Activated T-cell treated with anti-CD3 and anti-CD28 coated beads, Interleukin-2, amount 50 U/mL, for 4 hours (primary cell): ENCODE measurements around the gene SSH3. TPM values are rescaled to one million over a fixed set of nuclear protein-coding genes. Genes with fewer than 3 reads are reported as not detected.

ENCODE experiments used
- ATAC-seq, 2 donors: fragments of 200-7000 bp; cut with Tn5 transposase; one replicate each; pipeline ENCODE4 v1.10.0; 2021
- DNase-seq: peaks from one replicate; pipeline ENCODE4 v3.0.0-alpha.2; 2020
- H3K27me3 Mint-ChIP-seq: one replicate; pipeline ENCODE4 v1.8.0; 2021; ENCODE audit warnings: low read depth, mixed read lengths
- H3K36me3 Mint-ChIP-seq: one replicate; pipeline ENCODE4 v1.8.0; 2022; ENCODE audit warnings: mixed read lengths; ENCODE audit not compliant: insufficient read depth
- H3K4me1 Mint-ChIP-seq: one replicate; pipeline ENCODE4 v1.8.0; 2021; ENCODE audit warnings: low read depth, mixed read lengths
- H3K4me3 Mint-ChIP-seq: one replicate; pipeline ENCODE4 v1.8.0; 2021; ENCODE audit warnings: mild to moderate bottlenecking, moderate library complexity, mixed read lengths
- H3K9me3 Mint-ChIP-seq: one replicate; pipeline ENCODE4 v1.8.0; 2021; ENCODE audit warnings: mixed read lengths
- total RNA-seq, 3 donors: library from RNA; stranded (reverse); gene quantifications; one replicate each; pipeline ENCODE4 v1.2.1, GENCODE V29; 2021

Gene SSH3
- total RNA-seq, 3 donors from 2014 or later: 4.8 to 7.2 (median 6.6) TPM

DNA sequence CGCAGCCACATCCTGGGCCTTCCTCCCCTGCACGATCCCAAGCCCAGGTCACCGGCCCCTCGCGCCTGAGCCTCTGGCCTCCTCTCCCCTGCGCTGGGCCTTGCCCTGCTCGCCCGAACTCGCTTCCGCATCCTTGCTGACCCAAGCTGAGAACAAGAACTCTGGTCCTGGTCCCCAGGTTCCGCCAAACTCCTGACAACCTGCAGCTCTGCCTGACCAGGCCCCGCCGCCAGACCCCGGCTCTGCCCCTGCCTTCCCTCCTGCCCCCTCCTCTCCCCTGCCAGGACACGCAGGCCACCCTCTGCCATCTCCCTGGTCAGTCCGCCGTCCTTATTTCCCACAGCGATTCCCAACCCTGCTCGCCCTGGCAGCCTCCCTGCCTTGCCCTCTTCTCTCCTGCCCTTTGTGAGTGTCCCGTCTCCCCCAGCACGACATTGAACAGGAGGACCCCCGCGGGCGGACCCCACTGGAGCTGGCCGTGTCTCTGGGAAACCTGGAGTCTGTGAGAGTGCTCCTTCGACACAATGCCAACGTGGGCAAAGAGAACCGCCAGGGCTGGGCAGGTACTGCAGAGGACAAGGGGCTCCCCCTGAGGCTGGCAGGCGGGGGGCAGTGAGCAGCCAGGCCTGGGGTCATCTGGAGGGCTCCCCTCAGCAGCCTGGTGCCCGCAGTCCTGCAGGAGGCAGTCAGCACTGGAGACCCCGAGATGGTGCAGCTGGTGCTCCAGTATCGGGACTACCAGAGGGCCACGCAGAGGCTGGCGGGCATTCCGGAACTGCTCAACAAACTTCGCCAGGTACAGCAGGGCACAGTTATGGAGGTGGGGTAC lies 13.5 kb upstream of the SSH3 start:
- Mint-ChIP-seq H3K27me3 (no peaks in the 10 kb centered on the region), H3K9me3 (no peaks in the 10 kb centered on the region), H3K36me3 (peaks cover 12% of the 10 kb centered on the region), H3K4me1 (peaks cover 63% of the 10 kb centered on the region), H3K4me3 (peak overlapping the region; percentile 90)
- ATAC-seq (no peak), DNase-seq (no peak)

DNA sequence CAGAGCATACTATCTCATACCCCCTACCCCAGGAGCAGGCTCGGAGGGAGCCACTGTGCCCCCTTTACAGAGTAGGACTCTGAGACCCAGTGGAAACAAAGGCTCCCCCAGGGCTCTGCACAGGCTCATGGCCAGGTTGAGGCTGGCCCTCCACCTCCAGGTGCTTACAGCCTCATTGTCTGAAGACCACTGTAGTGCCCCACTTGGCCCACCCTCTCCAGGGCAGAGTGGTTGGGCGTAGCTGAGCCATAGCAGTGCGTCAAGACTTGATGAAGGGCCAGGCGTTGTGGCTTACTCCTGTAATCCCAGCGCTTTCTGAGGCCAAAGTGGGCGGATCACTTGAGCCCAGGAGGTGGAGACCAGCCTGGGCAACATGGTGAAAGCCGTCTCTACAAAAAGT lies 12.5 kb upstream of the SSH3 start:
- no peak for ATAC-seq
- Mint-ChIP-seq H3K36me3 (peaks cover 16% of the 10 kb centered on the region), H3K4me3 (peak overlapping the region; percentile 90), H3K27me3 (no peaks in the 10 kb centered on the region), H3K4me1 (peaks cover 61% of the 10 kb centered on the region), H3K9me3 (no peaks in the 10 kb centered on the region)
- no peak for DNase-seq

DNA sequence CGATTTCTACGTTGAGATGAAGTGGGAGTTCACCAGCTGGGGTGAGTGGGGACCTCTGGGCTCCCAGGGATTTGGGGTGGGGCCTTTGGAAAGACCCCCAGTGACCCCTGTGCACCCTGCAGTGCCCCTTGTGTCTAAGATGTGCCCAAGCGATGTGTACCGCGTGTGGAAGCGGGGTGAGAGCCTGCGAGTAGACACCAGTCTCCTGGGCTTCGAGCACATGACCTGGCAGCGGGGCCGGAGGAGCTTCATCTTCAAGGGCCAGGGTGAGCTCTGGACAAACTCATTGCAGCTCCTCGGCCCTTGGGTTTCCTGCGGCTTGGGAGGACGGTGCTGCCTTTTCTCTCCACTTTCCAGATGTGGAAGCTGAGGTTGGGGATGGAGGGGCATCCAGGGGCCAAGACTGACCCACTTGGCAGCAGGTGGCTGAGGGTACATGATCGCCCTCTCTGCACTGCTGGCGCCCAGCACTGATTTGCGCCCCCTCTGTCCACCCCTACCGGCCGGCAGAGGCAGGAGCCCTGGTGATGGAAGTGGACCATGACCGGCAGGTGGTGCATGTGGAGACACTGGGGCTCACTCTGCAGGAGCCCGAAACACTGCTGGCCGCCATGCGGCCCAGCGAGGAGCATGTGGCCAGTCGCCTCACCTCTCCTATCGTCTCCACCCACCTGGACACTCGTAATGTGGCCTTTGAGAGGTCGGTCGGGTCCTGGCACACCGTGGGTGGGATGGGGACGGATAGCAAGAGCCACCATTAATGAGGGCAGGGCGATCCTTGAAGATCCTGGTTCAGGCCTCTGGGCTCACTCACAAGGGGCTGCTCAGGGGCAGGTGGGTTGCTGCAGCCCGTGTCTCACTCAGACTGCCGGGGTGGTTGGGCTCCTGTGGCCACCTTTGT lies 11.6 kb upstream of the SSH3 start:
- H3K4me3 Mint-ChIP-seq: no peak overlapping the region
- no peaks in the 10 kb centered on the region for H3K27me3 Mint-ChIP-seq
- peaks cover 8% of the 10 kb centered on the region for H3K9me3 Mint-ChIP-seq
- peaks cover 24% of the 10 kb centered on the region for H3K36me3 Mint-ChIP-seq
- H3K4me1 Mint-ChIP-seq: peaks cover 54% of the 10 kb centered on the region
- DNase-seq: no peak
- no peak for ATAC-seq

GRCh38 chr11:67292671-67293070 lies 10.7 kb upstream of the SSH3 start:
- peaks cover 12% of the 10 kb centered on the region for H3K9me3 Mint-ChIP-seq
- no peaks in the 10 kb centered on the region for H3K27me3 Mint-ChIP-seq
- peaks cover 26% of the 10 kb centered on the region for H3K36me3 Mint-ChIP-seq
- no peak for DNase-seq
- H3K4me1 Mint-ChIP-seq: peaks cover 45% of the 10 kb centered on the region
- peak overlapping the region; percentile 47 for H3K4me3 Mint-ChIP-seq
- no peak for ATAC-seq

GRCh38 chr11:67293090-67293489 lies 10.2 kb upstream of the SSH3 start:
- ATAC-seq (peak in 1 of 2 donors; percentile 5), DNase-seq (no peak)
- Mint-ChIP-seq H3K36me3 (peaks cover 26% of the 10 kb centered on the region), H3K9me3 (peaks cover 12% of the 10 kb centered on the region), H3K4me3 (peak overlapping the region; percentile 47), H3K4me1 (peaks cover 40% of the 10 kb centered on the region), H3K27me3 (no peaks in the 10 kb centered on the region)

DNA sequence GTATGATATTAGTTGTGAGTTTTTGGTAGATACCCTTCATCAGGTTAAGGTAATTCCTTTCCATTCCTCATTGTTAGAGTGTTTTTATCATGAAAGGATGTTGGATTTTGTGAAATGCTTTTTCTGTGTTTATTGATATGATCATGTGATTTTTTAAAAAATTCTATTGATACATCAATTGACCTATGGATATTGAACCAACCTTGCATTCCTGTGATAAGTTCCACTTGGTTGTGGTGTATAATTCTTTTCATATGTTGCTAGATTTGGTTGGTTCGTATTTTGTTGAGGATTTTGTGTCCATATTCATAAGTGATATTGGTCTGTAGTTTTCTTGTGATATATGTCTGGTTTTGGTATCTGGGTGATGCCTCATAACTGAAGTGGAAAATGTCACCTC lies 7.5 kb upstream of the SSH3 start:
- ATAC-seq: no peak
- H3K36me3 Mint-ChIP-seq: peaks cover 31% of the 10 kb centered on the region
- H3K4me1 Mint-ChIP-seq: peaks cover 32% of the 10 kb centered on the region
- peaks cover 12% of the 10 kb centered on the region for H3K9me3 Mint-ChIP-seq
- no peak for DNase-seq
- no peaks in the 10 kb centered on the region for H3K27me3 Mint-ChIP-seq
- no peak overlapping the region for H3K4me3 Mint-ChIP-seq

DNA sequence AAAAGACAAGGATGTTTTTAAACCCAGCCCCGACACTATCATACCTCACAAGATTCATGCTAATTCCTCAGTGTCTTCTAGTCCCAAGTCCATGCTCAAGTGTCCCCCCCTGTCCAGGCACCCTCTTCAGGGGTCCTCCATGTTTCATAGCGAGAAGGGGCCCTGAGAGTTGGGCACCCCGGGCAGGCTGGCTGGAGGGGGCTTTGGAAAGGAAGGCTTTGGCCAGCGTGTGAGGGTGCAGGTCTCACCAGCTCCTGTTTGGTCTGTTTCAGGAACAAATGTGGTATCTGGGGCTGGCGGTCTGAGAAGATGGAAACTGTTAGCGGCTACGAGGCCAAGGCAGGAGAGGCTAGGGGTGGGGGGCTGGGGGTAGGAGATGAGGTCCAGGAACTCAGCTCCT lies 4.5 kb upstream of the SSH3 start:
- no peak for ATAC-seq
- peaks cover 26% of the 10 kb centered on the region for H3K36me3 Mint-ChIP-seq
- H3K4me1 Mint-ChIP-seq: peaks cover 14% of the 10 kb centered on the region
- DNase-seq: no peak
- H3K9me3 Mint-ChIP-seq: peaks cover 12% of the 10 kb centered on the region
- H3K4me3 Mint-ChIP-seq: no peak overlapping the region
- no peaks in the 10 kb centered on the region for H3K27me3 Mint-ChIP-seq

DNA sequence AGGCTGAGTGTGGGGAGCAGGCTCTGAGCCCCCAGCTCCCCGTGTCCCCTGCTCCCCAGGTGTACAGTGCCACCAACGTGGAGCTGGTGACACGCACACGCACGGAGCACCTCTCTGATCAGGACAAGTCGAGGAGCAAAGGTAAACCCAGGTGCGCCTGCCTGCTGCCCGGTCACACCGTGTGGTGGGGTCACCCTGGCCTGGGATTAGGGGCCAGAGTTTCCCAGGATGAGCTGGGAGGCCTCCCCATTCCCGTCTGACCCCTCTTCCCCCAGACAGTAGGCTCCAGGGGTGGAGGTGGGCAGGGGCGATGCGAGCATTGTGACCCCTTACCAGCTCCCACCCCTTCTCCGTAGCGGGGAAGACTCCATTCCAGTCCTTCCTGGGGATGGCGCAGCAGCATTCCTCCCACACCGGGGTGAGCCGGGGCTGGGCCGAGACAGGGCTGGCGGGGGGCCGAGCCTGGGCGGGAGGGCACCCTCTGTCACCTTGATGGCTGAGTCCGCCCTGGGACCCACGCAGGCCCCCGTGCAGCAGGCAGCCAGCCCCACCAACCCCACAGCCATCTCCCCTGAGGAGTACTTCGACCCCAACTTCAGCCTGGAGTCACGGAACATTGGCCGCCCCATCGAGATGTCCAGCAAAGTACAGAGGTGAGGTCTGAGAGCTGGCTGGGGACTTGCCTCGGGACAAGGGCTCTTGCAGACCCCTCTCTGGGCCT lies 3.7 kb upstream of the SSH3 start:
- ATAC-seq (no peak), DNase-seq (no peak)
- H3K4me1 Mint-ChIP-seq: peaks cover 16% of the 10 kb centered on the region
- no peak overlapping the region for H3K4me3 Mint-ChIP-seq
- H3K27me3 Mint-ChIP-seq: no peaks in the 10 kb centered on the region
- H3K36me3 Mint-ChIP-seq: peaks cover 22% of the 10 kb centered on the region
- H3K9me3 Mint-ChIP-seq: peaks cover 12% of the 10 kb centered on the region

- ATAC-seq (no peak), DNase-seq (no peak)
- H3K4me1 Mint-ChIP-seq: peaks cover 18% of the 10 kb centered on the region
- H3K4me3 Mint-ChIP-seq: no peak overlapping the region
- no peaks in the 10 kb centered on the region for H3K27me3 Mint-ChIP-seq
- peaks cover 12% of the 10 kb centered on the region for H3K9me3 Mint-ChIP-seq
- H3K36me3 Mint-ChIP-seq: peaks cover 19% of the 10 kb centered on the region
These were observed 3.0 kb upstream of the SSH3 start for GRCh38 chr11:67300256-67300755.

DNA sequence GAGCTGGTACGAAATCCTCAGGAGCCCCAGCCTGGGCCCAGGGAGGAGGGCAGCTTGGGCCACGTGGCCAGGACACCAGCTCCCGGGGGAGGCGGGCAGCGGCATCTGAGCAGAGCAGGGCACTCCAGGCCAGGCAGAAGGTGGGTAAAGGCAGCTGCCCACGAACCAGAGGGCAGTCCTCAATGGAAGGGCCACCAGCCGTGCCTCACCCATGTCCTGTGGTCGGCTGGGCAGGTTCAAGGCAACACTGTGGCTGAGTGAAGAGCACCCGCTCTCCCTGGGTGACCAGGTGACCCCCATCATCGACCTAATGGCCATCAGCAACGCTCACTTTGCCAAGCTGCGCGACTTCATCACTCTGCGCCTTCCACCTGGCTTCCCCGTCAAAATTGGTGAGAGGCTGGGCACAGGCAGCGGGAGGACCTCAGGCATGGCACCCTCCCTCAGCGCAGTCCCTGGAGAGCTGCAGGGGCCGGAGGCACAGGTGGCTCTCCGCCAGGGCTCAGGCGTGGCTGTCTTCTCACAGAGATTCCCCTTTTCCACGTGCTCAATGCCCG lies 2.5 kb upstream of the SSH3 start:
- Mint-ChIP-seq H3K4me3 (no peak overlapping the region), H3K36me3 (peaks cover 16% of the 10 kb centered on the region), H3K27me3 (no peaks in the 10 kb centered on the region), H3K9me3 (peaks cover 12% of the 10 kb centered on the region), H3K4me1 (peaks cover 18% of the 10 kb centered on the region)
- ATAC-seq (no peak), DNase-seq (no peak)

- DNase-seq (no peak), ATAC-seq (no peak)
- Mint-ChIP-seq H3K9me3 (peaks cover 6% of the 10 kb centered on the region), H3K4me1 (peaks cover 17% of the 10 kb centered on the region), H3K27me3 (no peaks in the 10 kb centered on the region), H3K36me3 (peaks cover 12% of the 10 kb centered on the region), H3K4me3 (no peak overlapping the region)
These were observed 1.9 kb upstream of the SSH3 start for GRCh38 chr11:67301313-67301921.

GRCh38 chr11:67301951-67302516 lies 1.3 kb upstream of the SSH3 start:
- Mint-ChIP-seq H3K27me3 (no peaks in the 10 kb centered on the region), H3K4me3 (peak overlapping the region; percentile 35), H3K9me3 (peaks cover under 1% of the 10 kb centered on the region), H3K36me3 (peaks cover 6% of the 10 kb centered on the region), H3K4me1 (peaks cover 17% of the 10 kb centered on the region)
- ATAC-seq (no peak), DNase-seq (no peak)

GRCh38 chr11:67302571-67303131 lies 679 bp upstream of the SSH3 start:
- H3K4me3 Mint-ChIP-seq: peak overlapping the region; percentile 35
- ATAC-seq (peak; percentile 20 to 25), DNase-seq (no peak)
- H3K27me3 Mint-ChIP-seq: no peaks in the 10 kb centered on the region
- no peaks in the 10 kb centered on the region for H3K9me3 Mint-ChIP-seq
- H3K4me1 Mint-ChIP-seq: peaks cover 17% of the 10 kb centered on the region
- H3K36me3 Mint-ChIP-seq: peaks cover 5% of the 10 kb centered on the region
